HepG2 (cell line): ENCODE results near the gene PODN. TPM values are rescaled to one million over a fixed set of nuclear protein-coding genes. Genes with fewer than 3 reads are reported as not detected.

Experiments used
- ATAC-seq: fragments of 200-7000 bp; cut with Tn5 transposase; 3 replicates; pipeline ENCODE4 v1.9.1; 2020; ENCODE audit warnings: mild to moderate bottlenecking, moderate library complexity
- BruUV-seq: library from RNA; stranded (reverse); fragments of 400-500 nt; replicated peaks from 2 replicates; lab custom pipeline; 2021; lab: Mats Ljungman, UMichigan
- CTCF ChIA-PET: fragments of 300-600 bp; formaldehyde crosslinking; extraction: SDS; loops from one replicate; lab custom pipeline; 2021; ENCODE audit warnings: low total read pairs, inconsistent platforms, low intra/inter-chr PET ratio; lab: Yijun Ruan, JAX
- POLR2A ChIA-PET: fragments of 350-600 bp; sonication (Branson Sonifier 250); formaldehyde crosslinking; loops from one replicate; lab custom pipeline; 2020; ENCODE audit warnings: antibody characterized with exemption, inconsistent platforms; lab: Yijun Ruan, JAX
- DNase-seq: peaks from one replicate; pipeline ENCODE4 v3.0.0-alpha.2; 2015; ENCODE audit warnings: low spot score
- FAIRE-seq: peaks from 3 replicates; lab custom pipeline; 2011; peaks lifted over from hg19 to GRCh38; lab: Jason Lieb, UNC
- H2AFZ ChIP-seq: one replicate; pipeline ENCODE4 v1.6.1; 2011; ENCODE audit warnings: low read length, inconsistent platforms
- H3K27ac ChIP-seq: fragments of 300-600 bp; 3 replicates; pipeline ENCODE4 v1.8.0; 2011; ENCODE audit warnings: mixed run types, mild to moderate bottlenecking, mixed read lengths, low read length, inconsistent platforms; ENCODE audit not compliant: insufficient read depth; ENCODE audit errors: extremely low read length
- H3K27me3 ChIP-seq, 2 experiments: fragments of 200-600 bp in 1 of 2; 2 replicates in 1 of 2; 3 replicates in 1 of 2; pipeline versions ENCODE4 v1.6.0 to v1.8.0; 2011; ENCODE audit warnings: low read length in 2 of 2, mild to moderate bottlenecking in 2 of 2, moderate library complexity in 2 of 2, inconsistent platforms in 1 of 2; ENCODE audit not compliant: insufficient read depth in 2 of 2, control insufficient read depth in 1 of 2
- H3K36me3 ChIP-seq, 2 experiments: fragments of 200-600 bp in 1 of 2; replicated peaks in 1 of 2; 2 replicates in 1 of 2; 3 replicates in 1 of 2; pipeline versions ENCODE4 v1.5.1 to v1.8.0; 2011; ENCODE audit warnings: low read length in 2 of 2, inconsistent platforms in 1 of 2; ENCODE audit not compliant: insufficient read depth in 2 of 2, control insufficient read depth in 1 of 2
- H3K4me1 ChIP-seq: 2 replicates; pipeline ENCODE4 v1.5.1; 2012; ENCODE audit warnings: low read length, inconsistent platforms; ENCODE audit not compliant: insufficient read depth
- H3K4me2 ChIP-seq: 2 replicates; pipeline ENCODE4 v1.6.0; 2011; ENCODE audit warnings: low read depth, low read length, inconsistent platforms
- H3K4me3 ChIP-seq, 3 experiments: fragments of 200-600 bp in 1 of 3; sonication (generic), shearing (Covaris generic) in 1 of 3; replicated peaks in 1 of 3; 2 replicates each; pipeline ENCODE4 v1.5.1; 2011 to 2016; ENCODE audit warnings: low read length in 3 of 3, inconsistent platforms in 2 of 3, low read depth in 2 of 3, mild to moderate bottlenecking in 2 of 3, control low read depth in 1 of 3, mixed read lengths in 1 of 3; ENCODE audit not compliant: insufficient read depth in 1 of 3
- H3K79me2 ChIP-seq: one replicate; pipeline ENCODE4 v1.6.1; 2011; ENCODE audit warnings: low read length, inconsistent platforms; ENCODE audit not compliant: insufficient read depth
- H3K9ac ChIP-seq: 2 replicates; pipeline ENCODE4 v1.6.0; 2011; ENCODE audit warnings: mild to moderate bottlenecking, low read depth, low read length, inconsistent platforms; ENCODE audit not compliant: insufficient read depth
- H3K9me3 ChIP-seq: 2 replicates; pipeline ENCODE4 v1.5.1; 2012; ENCODE audit warnings: mild to moderate bottlenecking, low read length
- H4K20me1 ChIP-seq: 2 replicates; pipeline ENCODE4 v1.6.0; 2011; ENCODE audit warnings: inconsistent platforms, mild to moderate bottlenecking, low read length, moderate library complexity; ENCODE audit not compliant: insufficient read depth
- ATF7 ChIP-seq, 2 experiments: fragments of 450-650 bp in 1 of 2; sonication (generic) in 1 of 2; formaldehyde crosslinking in 1 of 2; IDR thresholded peaks; 2 replicates each; pipeline versions ENCODE4 v1.4.0 to v1.6.1; 2016 to 2020; ENCODE audit warnings: antibody characterized with exemption in 1 of 2, mild to moderate bottlenecking in 1 of 2, missing genetic modification reagents in 1 of 2
- FOSL2 ChIP-seq: sonication (generic); formaldehyde crosslinking; IDR thresholded peaks from 2 replicates; pipeline ENCODE4 v1.4.0; 2020; ENCODE audit warnings: missing genetic modification reagents
- GPN1 ChIP-seq: sonication (generic); formaldehyde crosslinking; IDR thresholded peaks from 2 replicates; pipeline ENCODE4 v1.5.1; 2020; ENCODE audit warnings: missing genetic modification reagents, borderline replicate concordance
- ISL2 ChIP-seq: sonication (generic); formaldehyde crosslinking; IDR thresholded peaks from 2 replicates; pipeline ENCODE4 v1.5.0; 2020; ENCODE audit warnings: missing genetic modification reagents
- MAF1 ChIP-seq: sonication (generic); formaldehyde crosslinking; IDR thresholded peaks from 2 replicates; pipeline ENCODE4 v1.5.0; 2020; ENCODE audit warnings: missing genetic modification reagents, borderline replicate concordance
- MED1 ChIP-seq: sonication (generic); formaldehyde crosslinking; IDR thresholded peaks from 2 replicates; pipeline ENCODE4 v1.4.0; 2020; ENCODE audit warnings: missing genetic modification reagents
- MIER3 ChIP-seq: IDR thresholded peaks from 2 replicates; pipeline ENCODE4 v1.6.1; 2016; ENCODE audit warnings: missing compliant biosample characterization, borderline replicate concordance
- SIN3B ChIP-seq: fragments of 150-350 bp; IDR thresholded peaks from 2 replicates; pipeline ENCODE4 v1.6.1; 2014; ENCODE audit warnings: low read length
- SIX1 ChIP-seq: sonication (generic); formaldehyde crosslinking; IDR thresholded peaks from 2 replicates; pipeline ENCODE4 v1.4.0; 2020; ENCODE audit warnings: missing genetic modification reagents, borderline replicate concordance
- SOX13 ChIP-seq, 3 experiments: fragments of 450-650 bp in 1 of 3; sonication (generic) in 1 of 3; formaldehyde crosslinking in 1 of 3; IDR thresholded peaks in 2 of 3; conservative IDR thresholded peaks in 1 of 3; 2 replicates each; pipeline versions ENCODE4 v1.5.0 to v1.6.1; 2016 to 2020; ENCODE audit warnings: antibody characterized with exemption in 1 of 3, mild to moderate bottlenecking in 1 of 3, missing compliant biosample characterization in 1 of 3, missing genetic modification reagents in 1 of 3, moderate library complexity in 1 of 3
- SP5 ChIP-seq: IDR thresholded peaks from 2 replicates; pipeline ENCODE4 v1.6.1; 2016; ENCODE audit warnings: low read depth, borderline replicate concordance
- TCF7L2 ChIP-seq: IDR thresholded peaks from 2 replicates; pipeline ENCODE4 v1.6.1; 2011; ENCODE audit warnings: mild to moderate bottlenecking, low read depth, low read length, moderate library complexity
- THAP11 ChIP-seq: IDR thresholded peaks from 2 replicates; pipeline ENCODE4 v1.6.1; 2016; ENCODE audit warnings: missing biosample characterization, missing genetic modification reagents
- ZNF34 ChIP-seq: sonication (generic); formaldehyde crosslinking; IDR thresholded peaks from 2 replicates; pipeline ENCODE4 v1.4.0; 2020; ENCODE audit warnings: mild to moderate bottlenecking, missing genetic modification reagents, borderline replicate concordance
- ZNF670 ChIP-seq: sonication (generic); formaldehyde crosslinking; IDR thresholded peaks from 2 replicates; pipeline ENCODE4 v1.8.0; 2022; ENCODE audit warnings: mild to moderate bottlenecking, missing genetic modification reagents, borderline replicate concordance
- WGBS: methylation state at CpG from one replicate; pipeline ENCODE4 v1.1.6; 2017; ENCODE audit warnings: low lambda C conversion rate; 5-methylcytosine and 5-hydroxymethylcytosine counted together
- in situ Hi-C: cut with HindIII; loops from 2 replicates; pipeline ENCODE4 v1.10.0; 2017; ENCODE audit warnings: low pct_unique_long_range_greater_than_20kb; ENCODE audit not compliant: extremely low pct_ligation_motif_present
- intact Hi-C: fragments of 100-400 bp; cut with micrococcal nuclease; formaldehyde crosslinking; loops from one replicate; pipeline ENCODE4 v1.10.0; 2022; ENCODE audit not compliant: unreplicated experiment
- polyA plus RNA-seq, 8 experiments: library from polyadenylated mRNA; depleted of rRNA in 3 of 8; stranded (reverse) in 7 of 8; unstranded in 1 of 8; fragments of >200 nt; fragmentation: Illumina TruSeq in 4 of 8; extraction: Trizol in 4 of 8; gene quantifications; 2 replicates each; pipeline versions ENCODE4 v1.2.1 to v1.2.3, GENCODE V29; 2011 to 2016; ENCODE audit warnings: low read depth in 4 of 8, missing spikeins in 1 of 8, mixed read lengths in 1 of 8; ENCODE audit not compliant: insufficient read depth in 1 of 8
- total RNA-seq, 5 experiments: library from RNA; depleted of rRNA; stranded (reverse); fragments of >200 nt; fragmentation: Illumina TruSeq; extraction: Trizol; gene quantifications; 2 replicates each; pipeline ENCODE4 v1.2.3, GENCODE V29; 2016; ENCODE audit warnings: low read depth in 1 of 5
- TF ChIP-seq, protein P1 (sequence below): sonication (generic); formaldehyde crosslinking; IDR thresholded peaks from 2 replicates; pipeline ENCODE4 v1.5.0; 2020; ENCODE audit warnings: missing genetic modification reagents
- TF ChIP-seq, protein P2 (sequence below): sonication (generic); formaldehyde crosslinking; IDR thresholded peaks from 2 replicates; pipeline ENCODE4 v1.8.1; 2023; ENCODE audit warnings: missing genetic modification reagents, mild to moderate bottlenecking, borderline replicate concordance

Gene PODN
- total and polyA plus RNA-seq, 2 of the 13 experiments (the other 11 are each of a cell fraction or from before 2014, with no cell fraction given): 0.13 TPM; not detected in 1

DNA sequence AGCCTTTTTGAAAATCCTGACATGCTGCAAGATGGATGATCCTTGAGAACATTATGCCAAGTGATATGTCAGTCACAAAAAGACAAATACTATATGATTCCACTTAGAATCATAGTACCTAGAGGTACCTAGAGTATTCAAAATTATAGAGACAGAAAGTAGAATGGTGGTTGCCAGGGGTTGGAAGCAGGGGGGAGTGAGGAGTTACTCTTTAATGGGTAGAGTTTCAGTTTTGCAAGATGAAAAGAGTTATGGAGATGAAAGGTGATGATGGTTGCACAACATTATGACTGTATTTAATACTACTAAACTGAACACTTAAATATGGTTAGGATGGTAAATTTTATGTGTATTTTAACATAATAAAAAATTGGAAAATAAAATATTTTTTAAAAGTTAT lies 37.9 kb upstream of the PODN start:
- peaks cover 22% of the 10 kb centered on the region for H3K79me2 ChIP-seq
- ATAC-seq: no peak
- POLR2A ChIA-PET: no interaction called here
- peaks cover 2% of the 10 kb centered on the region; the same call in 1 of the 2 replicates for H4K20me1 ChIP-seq
- H3K4me2 ChIP-seq: no peak overlapping the region
- CTCF ChIA-PET: no interaction called here
- no peak for TF ChIP-seq FOSL2 (CRISPR knock-in tag)
- TF ChIP-seq, protein P1, sequence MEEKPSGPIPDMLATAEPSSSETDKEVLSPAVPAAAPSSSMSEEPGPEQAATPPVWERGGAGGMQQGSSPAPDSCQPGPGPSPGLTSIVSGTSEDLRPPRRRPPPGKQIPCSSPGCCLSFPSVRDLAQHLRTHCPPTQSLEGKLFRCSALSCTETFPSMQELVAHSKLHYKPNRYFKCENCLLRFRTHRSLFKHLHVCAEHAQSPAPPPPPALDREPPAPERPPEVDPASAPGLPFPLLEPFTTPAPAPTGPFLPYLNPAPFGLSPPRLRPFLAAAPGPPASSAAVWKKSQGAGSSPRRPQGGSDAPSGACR (CRISPR knock-in tag): 0 out of 2 replicates have a peak, but pooled peaks have one; percentile 3
- H2AFZ ChIP-seq: no peak overlapping the region
- H3K9me3 ChIP-seq: no peaks in the 10 kb centered on the region
- no peaks in the 10 kb centered on the region for H3K27me3 ChIP-seq
- H3K4me1 ChIP-seq: peaks cover 22% of the 10 kb centered on the region
- no TSS peak for BruUV-seq
- FAIRE-seq: no peak
- H3K4me3 ChIP-seq: no peak overlapping the region
- H3K9ac ChIP-seq: no peak overlapping the region
- intact Hi-C loops (no loop called here), in situ Hi-C loops (no loop called here)
- H3K27ac ChIP-seq: no peak overlapping the region
- DNase-seq: no peak
- H3K36me3 ChIP-seq: peaks cover 0 to 12% of the 10 kb centered on the region in 2 experiments; a peak in 4 of 5 replicates

DNA sequence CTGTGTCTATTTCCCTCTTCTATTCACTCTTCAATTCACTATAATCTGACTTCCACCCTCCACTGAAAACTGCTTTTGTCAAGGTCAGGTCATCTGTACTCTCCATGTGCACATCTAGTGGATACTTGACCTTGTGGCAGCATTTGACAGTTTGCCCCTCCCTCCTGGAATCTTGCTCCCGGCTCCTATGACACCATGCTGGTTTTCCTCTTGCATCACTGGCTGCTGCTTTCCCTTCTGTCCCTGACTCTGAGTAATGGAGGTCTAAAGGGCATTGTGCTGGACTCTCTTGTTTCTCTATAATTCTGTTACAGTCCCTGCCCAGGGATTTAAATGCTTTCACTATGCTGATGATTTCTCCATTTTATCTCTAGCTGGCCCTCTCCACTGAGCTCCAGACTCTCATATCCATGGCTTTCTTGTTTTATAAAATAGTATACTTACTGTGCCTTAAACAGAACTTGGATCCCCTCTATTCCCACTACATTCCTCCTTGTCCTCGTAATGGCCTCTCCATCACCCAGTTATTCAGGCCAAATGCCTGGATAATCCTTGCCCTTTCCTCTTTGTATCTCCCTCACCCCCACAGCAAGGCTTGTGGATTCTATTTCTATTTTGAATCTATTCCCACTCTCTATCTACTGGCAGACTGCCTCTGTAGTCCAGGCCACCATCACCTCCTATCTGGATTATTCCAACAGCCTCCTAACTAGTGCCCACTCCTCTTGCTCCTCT lies 36.8 kb upstream of the PODN start:
- H3K27me3 ChIP-seq: no peaks in the 10 kb centered on the region
- peaks cover 2% of the 10 kb centered on the region; the same call in 1 of the 2 replicates for H4K20me1 ChIP-seq
- ATAC-seq (peak; percentile 99), FAIRE-seq (peak; percentile 72), DNase-seq (peak; percentile 90)
- H2AFZ ChIP-seq: no peak overlapping the region
- H3K4me2 ChIP-seq: peak overlapping the region; percentile 33; the same call in 1 of the 2 replicates
- H3K4me1 ChIP-seq: peaks cover 22% of the 10 kb centered on the region
- no TSS peak for BruUV-seq
- in situ Hi-C loops (no loop called here), intact Hi-C loops (loop anchor here (1.0 kb wide), 1 partner anchor 11 kb away; no protein-coding TSS in a partner anchor)
- H3K4me3 ChIP-seq: no peak overlapping the region; a peak in 1 of 6 replicates
- peaks cover 20% of the 10 kb centered on the region for H3K79me2 ChIP-seq
- ChIA-PET CTCF (no interaction called here), POLR2A (no interaction called here)
- H3K9ac ChIP-seq: peak overlapping the region; percentile 18; the same call in 1 of the 2 replicates
- H3K27ac ChIP-seq: peak overlapping the region; percentile 62
- H3K36me3 ChIP-seq: peaks cover 0 to 17% of the 10 kb centered on the region in 2 experiments; a peak in 4 of 5 replicates
- WGBS: 40% methylated on average over 2 of the region's 2 CpGs
- H3K9me3 ChIP-seq: no peaks in the 10 kb centered on the region
- TF ChIP-seq SIN3B: no peak
- no peak for TF ChIP-seq MAF1 (CRISPR knock-in tag)
- TF ChIP-seq SOX13 (IDR thresholded peaks at IDR 0.05): no peak
- peak in 1 of 2 experiments; percentile 72; a peak in 2 of 4 replicates for TF ChIP-seq SOX13 (CRISPR knock-in tag; conservative IDR thresholded peaks at IDR 0.05 in 1 of 2, IDR thresholded peaks at IDR 0.05 in 1 of 2)
- TF ChIP-seq MED1 (CRISPR knock-in tag): peak; percentile 75; the same call in 1 of the 2 replicates
- peak; percentile 96 for TF ChIP-seq SP5
- TF ChIP-seq ZNF34: no peak
- peak; percentile 22; the same call in 1 of the 2 replicates for TF ChIP-seq SIX1 (CRISPR knock-in tag)
- no peak for TF ChIP-seq GPN1 (CRISPR knock-in tag)
- peak; percentile 67 for TF ChIP-seq THAP11 (CRISPR knock-in tag)
- peak; percentile 79; the same call in 1 of the 2 replicates for TF ChIP-seq MIER3 (CRISPR knock-in tag)
- TF ChIP-seq, protein P2, sequence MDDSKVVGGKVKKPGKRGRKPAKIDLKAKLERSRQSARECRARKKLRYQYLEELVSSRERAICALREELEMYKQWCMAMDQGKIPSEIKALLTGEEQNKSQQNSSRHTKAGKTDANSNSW (CRISPR knock-in tag): no peak
- TF ChIP-seq ATF7 (IDR thresholded peaks at IDR 0.05): peak; percentile 69
- TF ChIP-seq ATF7 (CRISPR knock-in tag; IDR thresholded peaks at IDR 0.05): 0 out of 2 replicates have a peak, but pooled peaks have one; percentile 58
- TF ChIP-seq ZNF670 (CRISPR knock-in tag): peak; percentile 99
- TF ChIP-seq ISL2 (CRISPR knock-in tag): peak; percentile 31; the same call in 1 of the 2 replicates
- no peak for TF ChIP-seq TCF7L2
